SH-SY5Y (cell line): ENCODE data around the gene CRLF2.

ENCODE experiments used
- GATA2 ChIP-seq: IDR thresholded peaks from 2 replicates; pipeline ENCODE4 v1.6.1; 2011; ENCODE audit warnings: mild to moderate bottlenecking, low read depth, low read length
- GATA3 ChIP-seq: IDR thresholded peaks from 2 replicates; pipeline ENCODE4 v1.6.1; 2011; ENCODE audit warnings: low read depth, mild to moderate bottlenecking, low read length, moderate library complexity

Gene CRLF2

GRCh38 chrX:1212532-1212931 lies at the start of gene CRLF2:
Gene CRLF2, minus strand, starts transcription at chrX:1212649. Its CDS starts 15 bp downstream, at chrX:1212634.
- TF ChIP-seq GATA3 (no peak), GATA2 (no peak)

- TF ChIP-seq GATA2: no peak
- TF ChIP-seq GATA3: no peak
Observed at GRCh38 chrX:1261285-1261684, 48.8 kb upstream of the CRLF2 start.

GRCh38 chrX:1252861-1253260 lies 40.4 kb upstream of the CRLF2 start:
- TF ChIP-seq GATA2: no peak
- TF ChIP-seq GATA3: no peak

- no peak for TF ChIP-seq GATA2
- no peak for TF ChIP-seq GATA3
Observed at GRCh38 chrX:1249101-1249887, 36.8 kb upstream of the CRLF2 start.

GRCh38 chrX:1248331-1249061 lies 36.0 kb upstream of the CRLF2 start:
- TF ChIP-seq GATA3 (no peak), GATA2 (no peak)

- TF ChIP-seq GATA3 (no peak), GATA2 (no peak)
Observed at GRCh38 chrX:1246816-1247215, 34.4 kb upstream of the CRLF2 start.

GRCh38 chrX:1244164-1245076 lies 32.0 kb upstream of the CRLF2 start:
- no peak for TF ChIP-seq GATA2
- no peak for TF ChIP-seq GATA3

- TF ChIP-seq GATA2 (no peak), GATA3 (no peak)
Observed at GRCh38 chrX:1242891-1243402, 30.5 kb upstream of the CRLF2 start.

GRCh38 chrX:1239681-1240142 lies 27.3 kb upstream of the CRLF2 start:
- no peak for TF ChIP-seq GATA3
- no peak for TF ChIP-seq GATA2

- no peak for TF ChIP-seq GATA2
- no peak for TF ChIP-seq GATA3
Observed at GRCh38 chrX:1231850-1232465, 19.5 kb upstream of the CRLF2 start.

- TF ChIP-seq GATA2 (no peak), GATA3 (no peak)
Observed at GRCh38 chrX:1226249-1226648, 13.8 kb upstream of the CRLF2 start.

GRCh38 chrX:1224954-1225353 lies 12.5 kb upstream of the CRLF2 start:
- TF ChIP-seq GATA3 (no peak), GATA2 (no peak)

GRCh38 chrX:1223242-1223600 lies 10.8 kb upstream of the CRLF2 start:
- TF ChIP-seq GATA3 (no peak), GATA2 (no peak)
